Measurements from ENCODE around the gene CAMKK1. TPM values are rescaled to one million over a fixed set of nuclear protein-coding genes. Genes with fewer than 3 reads are reported as not detected.

Gene CAMKK1
- polyA plus RNA-seq, 1 donor from 2014 or later = 8.9 TPM

DNA sequence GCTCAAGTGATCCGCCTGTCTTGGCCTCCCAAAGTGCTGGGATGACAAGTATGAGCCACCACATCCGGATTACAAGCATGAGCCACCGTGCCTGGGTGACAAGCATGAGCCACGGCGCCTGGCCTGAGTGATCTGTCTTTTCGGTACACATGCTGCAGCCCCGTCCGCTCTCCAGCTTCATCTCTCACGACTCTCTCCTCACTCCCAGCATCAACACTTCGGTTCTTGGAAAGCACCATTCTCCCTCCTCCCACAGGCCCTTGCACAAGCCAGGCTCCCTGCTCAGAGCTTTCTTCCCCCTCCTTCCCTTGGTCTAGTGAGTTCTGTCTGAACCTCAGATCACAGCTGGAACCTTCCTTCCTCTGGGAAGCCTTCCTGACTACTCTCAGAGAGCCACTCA is 40.3 kb downstream of the CAMKK1 start:
- Histone ChIP-seq H3K9ac (ENCODE audit: low read length) (no peak overlapping the region), H3K36me3 (ENCODE audit: insufficient read depth, low read length) (no peaks in the 10 kb centered on the region), H3K27ac (ENCODE audit: low read length) (no peak overlapping the region), H3F3A (ENCODE audit: insufficient read depth, low read length, poor library complexity, severe bottlenecking) (no peaks in the 10 kb centered on the region), H3K27me3 (ENCODE audit: insufficient read depth, low read depth, low read length) (no peaks in the 10 kb centered on the region), H3K4me2 (ENCODE audit: low read length) (no peak overlapping the region), H2AFZ (ENCODE audit: low read depth, low read length) (no peak overlapping the region), H4K20me1 (ENCODE audit: insufficient read depth) (no peaks in the 10 kb centered on the region), H3K9me3 (ENCODE audit: low read length) (no peaks in the 10 kb centered on the region), H3K79me2 (replicated peaks; ENCODE audit: insufficient read depth, low read length) (no peaks in the 10 kb centered on the region), H3K9me2 (ENCODE audit: insufficient read depth, low read length) (no peaks in the 10 kb centered on the region), H3K4me3 (ENCODE audit: low read length) (no peak overlapping the region)
- no peak for TF ChIP-seq RAD21 (conservative IDR thresholded peaks at IDR 0.05)
- no peak for TF ChIP-seq SMC3 (conservative IDR thresholded peaks at IDR 0.05; ENCODE audit: poor library complexity)
- TF ChIP-seq EZH2 (IDR thresholded peaks at IDR 0.05; ENCODE audit: borderline replicate concordance, insufficient read depth, low read length, poor library complexity, severe bottlenecking) = no peak
- TF ChIP-seq MXI1 (conservative IDR thresholded peaks at IDR 0.05; ENCODE audit: poor library complexity, severe bottlenecking) = no peak
- TF ChIP-seq, protein P1, sequence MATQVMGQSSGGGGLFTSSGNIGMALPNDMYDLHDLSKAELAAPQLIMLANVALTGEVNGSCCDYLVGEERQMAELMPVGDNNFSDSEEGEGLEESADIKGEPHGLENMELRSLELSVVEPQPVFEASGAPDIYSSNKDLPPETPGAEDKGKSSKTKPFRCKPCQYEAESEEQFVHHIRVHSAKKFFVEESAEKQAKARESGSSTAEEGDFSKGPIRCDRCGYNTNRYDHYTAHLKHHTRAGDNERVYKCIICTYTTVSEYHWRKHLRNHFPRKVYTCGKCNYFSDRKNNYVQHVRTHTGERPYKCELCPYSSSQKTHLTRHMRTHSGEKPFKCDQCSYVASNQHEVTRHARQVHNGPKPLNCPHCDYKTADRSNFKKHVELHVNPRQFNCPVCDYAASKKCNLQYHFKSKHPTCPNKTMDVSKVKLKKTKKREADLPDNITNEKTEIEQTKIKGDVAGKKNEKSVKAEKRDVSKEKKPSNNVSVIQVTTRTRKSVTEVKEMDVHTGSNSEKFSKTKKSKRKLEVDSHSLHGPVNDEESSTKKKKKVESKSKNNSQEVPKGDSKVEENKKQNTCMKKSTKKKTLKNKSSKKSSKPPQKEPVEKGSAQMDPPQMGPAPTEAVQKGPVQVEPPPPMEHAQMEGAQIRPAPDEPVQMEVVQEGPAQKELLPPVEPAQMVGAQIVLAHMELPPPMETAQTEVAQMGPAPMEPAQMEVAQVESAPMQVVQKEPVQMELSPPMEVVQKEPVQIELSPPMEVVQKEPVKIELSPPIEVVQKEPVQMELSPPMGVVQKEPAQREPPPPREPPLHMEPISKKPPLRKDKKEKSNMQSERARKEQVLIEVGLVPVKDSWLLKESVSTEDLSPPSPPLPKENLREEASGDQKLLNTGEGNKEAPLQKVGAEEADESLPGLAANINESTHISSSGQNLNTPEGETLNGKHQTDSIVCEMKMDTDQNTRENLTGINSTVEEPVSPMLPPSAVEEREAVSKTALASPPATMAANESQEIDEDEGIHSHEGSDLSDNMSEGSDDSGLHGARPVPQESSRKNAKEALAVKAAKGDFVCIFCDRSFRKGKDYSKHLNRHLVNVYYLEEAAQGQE (IDR thresholded peaks at IDR 0.05; ENCODE audit: borderline replicate concordance) = no peak
- TF ChIP-seq, protein P2, sequence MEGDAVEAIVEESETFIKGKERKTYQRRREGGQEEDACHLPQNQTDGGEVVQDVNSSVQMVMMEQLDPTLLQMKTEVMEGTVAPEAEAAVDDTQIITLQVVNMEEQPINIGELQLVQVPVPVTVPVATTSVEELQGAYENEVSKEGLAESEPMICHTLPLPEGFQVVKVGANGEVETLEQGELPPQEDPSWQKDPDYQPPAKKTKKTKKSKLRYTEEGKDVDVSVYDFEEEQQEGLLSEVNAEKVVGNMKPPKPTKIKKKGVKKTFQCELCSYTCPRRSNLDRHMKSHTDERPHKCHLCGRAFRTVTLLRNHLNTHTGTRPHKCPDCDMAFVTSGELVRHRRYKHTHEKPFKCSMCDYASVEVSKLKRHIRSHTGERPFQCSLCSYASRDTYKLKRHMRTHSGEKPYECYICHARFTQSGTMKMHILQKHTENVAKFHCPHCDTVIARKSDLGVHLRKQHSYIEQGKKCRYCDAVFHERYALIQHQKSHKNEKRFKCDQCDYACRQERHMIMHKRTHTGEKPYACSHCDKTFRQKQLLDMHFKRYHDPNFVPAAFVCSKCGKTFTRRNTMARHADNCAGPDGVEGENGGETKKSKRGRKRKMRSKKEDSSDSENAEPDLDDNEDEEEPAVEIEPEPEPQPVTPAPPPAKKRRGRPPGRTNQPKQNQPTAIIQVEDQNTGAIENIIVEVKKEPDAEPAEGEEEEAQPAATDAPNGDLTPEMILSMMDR (IDR thresholded peaks at IDR 0.05; ENCODE audit: poor library complexity, severe bottlenecking) = no peak
- TF ChIP-seq POLR2AphosphoS5 (IDR thresholded peaks at IDR 0.05) = no peak

DNA sequence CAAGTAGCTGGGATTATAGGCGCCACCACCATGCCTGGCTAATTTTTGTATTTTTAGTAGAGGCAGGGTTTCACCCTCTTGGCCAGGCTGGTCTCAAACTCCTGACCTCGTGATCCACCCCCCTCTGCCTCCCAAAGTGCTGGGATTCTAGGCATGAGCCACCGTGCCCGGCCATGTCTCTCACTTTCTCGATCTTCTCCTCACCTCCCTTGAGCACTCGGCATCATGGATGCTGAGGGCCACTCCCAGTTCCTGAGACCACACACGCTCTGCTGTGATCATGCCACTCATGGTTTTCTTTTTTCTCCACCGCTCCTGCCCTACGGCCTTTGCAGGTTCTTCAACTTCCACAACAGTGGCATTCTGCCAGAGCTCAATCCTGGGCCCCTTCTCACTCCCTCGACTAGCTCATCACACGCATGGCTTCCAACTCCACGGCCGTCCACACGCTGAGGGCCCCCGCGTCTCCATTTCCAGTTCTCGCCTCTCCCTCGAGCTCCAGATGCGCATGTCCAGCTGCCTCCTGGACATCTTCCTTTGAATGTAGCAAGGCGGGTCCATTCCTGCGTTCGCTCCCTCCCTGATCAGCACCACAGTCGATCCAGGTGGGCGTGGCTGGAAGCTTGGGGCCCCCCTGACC is 41.3 kb downstream of the CAMKK1 start:
- no peaks in the 10 kb centered on the region for H3K9me2 ChIP-seq (ENCODE audit: insufficient read depth, low read length)
- H3K27ac ChIP-seq (ENCODE audit: low read length) = no peak overlapping the region
- H3F3A ChIP-seq (ENCODE audit: insufficient read depth, low read length, poor library complexity, severe bottlenecking) = no peaks in the 10 kb centered on the region
- H3K4me2 ChIP-seq (ENCODE audit: low read length) = no peak overlapping the region
- H3K27me3 ChIP-seq (ENCODE audit: insufficient read depth, low read depth, low read length) = no peaks in the 10 kb centered on the region
- no peaks in the 10 kb centered on the region for H3K79me2 ChIP-seq (replicated peaks; ENCODE audit: insufficient read depth, low read length)
- H3K36me3 ChIP-seq (ENCODE audit: insufficient read depth, low read length) = no peaks in the 10 kb centered on the region
- no peak overlapping the region for H2AFZ ChIP-seq (ENCODE audit: low read depth, low read length)
- TF ChIP-seq TAF1 (IDR thresholded peaks at IDR 0.05; ENCODE audit: low read depth) (no peak), EZH2 (IDR thresholded peaks at IDR 0.05; ENCODE audit: borderline replicate concordance, insufficient read depth, low read length, poor library complexity, severe bottlenecking) (no peak)
- TF ChIP-seq, protein P1 (IDR thresholded peaks at IDR 0.05; ENCODE audit: borderline replicate concordance) = no peak
- H3K9me3 ChIP-seq (ENCODE audit: low read length) = no peaks in the 10 kb centered on the region
- no peak overlapping the region for H3K9ac ChIP-seq (ENCODE audit: low read length)
- no peak overlapping the region for H3K4me3 ChIP-seq (ENCODE audit: low read length)
- H4K20me1 ChIP-seq (ENCODE audit: insufficient read depth) = no peaks in the 10 kb centered on the region
